Effector memory CD8-positive, alpha-beta T cell (primary cell): ENCODE results near the gene TRERF1.
"Not testable (repeated sequence)": the region's sequence is repeated elsewhere in the genome, so short reads cannot be mapped to it uniquely, and the experiment has no call there.

Experiments
- ATAC-seq: fragments of 150-1000 bp; cut with Tn5 transposase; replicated peaks from 2 replicates; pipeline ENCODE4 v1.10.0; 2021; ENCODE audit warnings: mild to moderate bottlenecking, moderate library complexity
- DNase-seq, 3 experiments: peaks; one replicate each; pipeline ENCODE4 v3.0.0; 2021
- H3K27ac Mint-ChIP-seq, 2 donors: one replicate each; pipeline ENCODE4 v1.8.0; 2022; ENCODE audit warnings: mild to moderate bottlenecking in 2 of 2, mixed read lengths in 2 of 2, moderate library complexity in 2 of 2
- H3K27me3 Mint-ChIP-seq, 2 donors: one replicate each; pipeline ENCODE4 v1.8.0; 2022; ENCODE audit warnings: mixed read lengths in 2 of 2
- H3K36me3 Mint-ChIP-seq: one replicate; pipeline ENCODE4 v1.8.0; 2022; ENCODE audit warnings: mild to moderate bottlenecking, moderate library complexity, mixed read lengths; ENCODE audit not compliant: insufficient read depth
- H3K4me1 Mint-ChIP-seq, 2 donors: one replicate each; pipeline ENCODE4 v1.8.0; 2022; ENCODE audit warnings: low read depth in 2 of 2, mixed read lengths in 2 of 2
- H3K4me3 Mint-ChIP-seq, 2 donors: one replicate each; pipeline ENCODE4 v1.8.0; 2022; ENCODE audit warnings: mild to moderate bottlenecking in 2 of 2, mixed read lengths in 2 of 2, moderate library complexity in 2 of 2
- H3K9me3 Mint-ChIP-seq, 2 donors: one replicate each; pipeline ENCODE4 v1.8.0; 2022; ENCODE audit warnings: mixed read lengths in 2 of 2

The TRERF1 gene

GRCh38 chr6:42337985-42338743, 113.6 kb downstream of the TRERF1 start:
- H3K4me3 Mint-ChIP-seq = peak overlapping the region in 1 of 2 donors; percentile 28

GRCh38 chr6:42336431-42336830, 115.3 kb downstream of the TRERF1 start:
- ATAC-seq (no peak), DNase-seq (no peak)
- no peaks in the 10 kb centered on the region for H3K9me3 Mint-ChIP-seq
- H3K36me3 Mint-ChIP-seq = no peaks in the 10 kb centered on the region
- H3K27me3 Mint-ChIP-seq = no peaks in the 10 kb centered on the region
- peak overlapping the region; percentile 41 to 85 for H3K27ac Mint-ChIP-seq
- peaks cover 49 to 56% of the 10 kb centered on the region in 2 donors for H3K4me1 Mint-ChIP-seq
- H3K4me3 Mint-ChIP-seq = no peak overlapping the region

More at GRCh38 chr6:42337985-42338743, 113.6 kb downstream of the TRERF1 start:
- no peak for ATAC-seq
- Mint-ChIP-seq H3K4me1 (peaks cover 50 to 62% of the 10 kb centered on the region in 2 donors), H3K27ac (peak overlapping the region; percentile 10 to 17), H3K27me3 (no peaks in the 10 kb centered on the region), H3K9me3 (no peaks in the 10 kb centered on the region), H3K36me3 (no peaks in the 10 kb centered on the region)
- no peak for DNase-seq

- DNase-seq = no peak
- Mint-ChIP-seq H3K27ac (peak overlapping the region in 1 of 2 donors; percentile 85), H3K36me3 (no peaks in the 10 kb centered on the region), H3K4me1 (peaks cover 52 to 55% of the 10 kb centered on the region in 2 donors), H3K4me3 (no peak overlapping the region), H3K9me3 (no peaks in the 10 kb centered on the region), H3K27me3 (no peaks in the 10 kb centered on the region)
- no peak for ATAC-seq
Observed at GRCh38 chr6:42335896-42336295, 115.8 kb downstream of the TRERF1 start.

GRCh38 chr6:42334870-42335269, 116.9 kb downstream of the TRERF1 start:
- no peak for ATAC-seq
- peaks cover 48 to 50% of the 10 kb centered on the region in 2 donors for H3K4me1 Mint-ChIP-seq
- H3K27ac Mint-ChIP-seq = no peak overlapping the region
- no peaks in the 10 kb centered on the region for H3K9me3 Mint-ChIP-seq
- H3K4me3 Mint-ChIP-seq = no peak overlapping the region
- H3K27me3 Mint-ChIP-seq = no peaks in the 10 kb centered on the region
- DNase-seq = no peak
- H3K36me3 Mint-ChIP-seq = no peaks in the 10 kb centered on the region

- H3K27ac Mint-ChIP-seq = peak overlapping the region; percentile 54 to 71
- no peaks in the 10 kb centered on the region for H3K27me3 Mint-ChIP-seq
- no peak overlapping the region for H3K4me3 Mint-ChIP-seq
- no peaks in the 10 kb centered on the region for H3K9me3 Mint-ChIP-seq
- ATAC-seq = no peak
- H3K36me3 Mint-ChIP-seq = peaks cover 3% of the 10 kb centered on the region
- DNase-seq = no peak
- peaks cover 44 to 50% of the 10 kb centered on the region in 2 donors for H3K4me1 Mint-ChIP-seq
Observed at GRCh38 chr6:42333612-42334011, 118.1 kb downstream of the TRERF1 start.

GRCh38 chr6:42332916-42333315, 118.8 kb downstream of the TRERF1 start:
- no peaks in the 10 kb centered on the region for H3K9me3 Mint-ChIP-seq
- no peaks in the 10 kb centered on the region for H3K27me3 Mint-ChIP-seq
- no peak overlapping the region for H3K27ac Mint-ChIP-seq
- peaks cover 3% of the 10 kb centered on the region for H3K36me3 Mint-ChIP-seq
- peaks cover 45 to 48% of the 10 kb centered on the region in 2 donors for H3K4me1 Mint-ChIP-seq
- DNase-seq = no peak
- ATAC-seq = no peak
- no peak overlapping the region for H3K4me3 Mint-ChIP-seq

- Mint-ChIP-seq H3K27me3 (no peaks in the 10 kb centered on the region), H3K4me3 (no peak overlapping the region), H3K36me3 (peaks cover 3% of the 10 kb centered on the region), H3K27ac (peak overlapping the region; percentile 11 to 51), H3K9me3 (no peaks in the 10 kb centered on the region), H3K4me1 (peaks cover 41 to 44% of the 10 kb centered on the region in 2 donors)
- DNase-seq = no peak
- ATAC-seq = no peak
Observed at GRCh38 chr6:42331019-42331418, 120.7 kb downstream of the TRERF1 start.

GRCh38 chr6:42326248-42326647, 125.5 kb downstream of the TRERF1 start:
- Mint-ChIP-seq H3K9me3 (no peaks in the 10 kb centered on the region), H3K4me3 (no peak overlapping the region), H3K4me1 (peaks cover 45 to 61% of the 10 kb centered on the region in 2 donors)

GRCh38 chr6:42324656-42325324, 126.9 kb downstream of the TRERF1 start:
- not testable (repeated sequence) for H3K36me3 Mint-ChIP-seq, DNase-seq, H3K27me3 Mint-ChIP-seq, ATAC-seq, H3K9me3 Mint-ChIP-seq, H3K4me3 Mint-ChIP-seq, H3K27ac Mint-ChIP-seq
- peaks cover 46 to 61% of the 10 kb centered on the region in 2 donors for H3K4me1 Mint-ChIP-seq

More at GRCh38 chr6:42326248-42326647, 125.5 kb downstream of the TRERF1 start:
- Mint-ChIP-seq H3K27me3 (no peaks in the 10 kb centered on the region), H3K36me3 (peaks cover 4% of the 10 kb centered on the region), H3K27ac (peak overlapping the region; percentile 55 to 84)
- ATAC-seq = no peak
- no peak for DNase-seq

GRCh38 chr6:42322676-42323075, 129.1 kb downstream of the TRERF1 start:
- no peaks in the 10 kb centered on the region for H3K27me3 Mint-ChIP-seq
- H3K4me3 Mint-ChIP-seq = no peak overlapping the region
- no peak for DNase-seq
- no peak overlapping the region for H3K27ac Mint-ChIP-seq
- ATAC-seq = no peak
- H3K4me1 Mint-ChIP-seq = peaks cover 44 to 62% of the 10 kb centered on the region in 2 donors
- no peaks in the 10 kb centered on the region for H3K9me3 Mint-ChIP-seq
- peaks cover 2% of the 10 kb centered on the region for H3K36me3 Mint-ChIP-seq

- DNase-seq (no peak), ATAC-seq (peak; percentile 56)
- H3K4me1 Mint-ChIP-seq = peaks cover 42 to 65% of the 10 kb centered on the region in 2 donors
- no peak overlapping the region for H3K4me3 Mint-ChIP-seq
- no peaks in the 10 kb centered on the region for H3K27me3 Mint-ChIP-seq
- peaks cover 2% of the 10 kb centered on the region for H3K36me3 Mint-ChIP-seq
- no peaks in the 10 kb centered on the region for H3K9me3 Mint-ChIP-seq
- H3K27ac Mint-ChIP-seq = peak overlapping the region in 1 of 2 donors; percentile 85
Observed at GRCh38 chr6:42321976-42322375, 129.8 kb downstream of the TRERF1 start.

- no peaks in the 10 kb centered on the region for H3K27me3 Mint-ChIP-seq
- DNase-seq (no peak), ATAC-seq (no peak)
- peak overlapping the region; percentile 40 to 71 for H3K4me3 Mint-ChIP-seq
- H3K36me3 Mint-ChIP-seq = peaks cover 2% of the 10 kb centered on the region
- H3K9me3 Mint-ChIP-seq = no peaks in the 10 kb centered on the region
- H3K4me1 Mint-ChIP-seq = peaks cover 44 to 67% of the 10 kb centered on the region in 2 donors
- peak overlapping the region; percentile 85 to 92 for H3K27ac Mint-ChIP-seq
Observed at GRCh38 chr6:42320762-42321161, 131.0 kb downstream of the TRERF1 start.

- Mint-ChIP-seq H3K27me3 (no peaks in the 10 kb centered on the region), H3K4me1 (peaks cover 52 to 77% of the 10 kb centered on the region in 2 donors), H3K4me3 (no peak overlapping the region), H3K36me3 (peaks cover 2% of the 10 kb centered on the region), H3K9me3 (no peaks in the 10 kb centered on the region), H3K27ac (peak overlapping the region; percentile 85 to 92)
- DNase-seq = no peak
- no peak for ATAC-seq
Observed at GRCh38 chr6:42318480-42318879, 133.2 kb downstream of the TRERF1 start.

- no peak for DNase-seq
- H3K9me3 Mint-ChIP-seq = no peaks in the 10 kb centered on the region
- H3K4me3 Mint-ChIP-seq = peak overlapping the region in 1 of 2 donors; percentile 45
- H3K36me3 Mint-ChIP-seq = peaks cover 2% of the 10 kb centered on the region
- peaks cover 55 to 72% of the 10 kb centered on the region in 2 donors for H3K4me1 Mint-ChIP-seq
- no peaks in the 10 kb centered on the region for H3K27me3 Mint-ChIP-seq
- H3K27ac Mint-ChIP-seq = peak overlapping the region; percentile 80 to 82
- ATAC-seq = no peak
Observed at GRCh38 chr6:42316981-42317380, 134.7 kb downstream of the TRERF1 start.
